Sigmoid colon (tissue), 7 donors: Measurements from ENCODE around the gene UGT3A1. TPM values are rescaled to one million over a fixed set of nuclear protein-coding genes. Genes with fewer than 3 reads are reported as not detected.

Experiments
- DNase-seq: peaks from one replicate; pipeline ENCODE4 v3.0.0-alpha.2; 2019
- H3K27ac ChIP-seq, 4 donors: fragments of 200-600 bp; sonication (generic); one replicate each; pipeline ENCODE4 v1.5.1; 2016 to 2019; ENCODE audit warnings: mild to moderate bottlenecking in 1 of 4
- H3K27me3 ChIP-seq, 3 donors: fragments of 200-600 bp; sonication (generic); one replicate each; pipeline ENCODE4 v1.5.1; 2019; ENCODE audit warnings: mild to moderate bottlenecking in 1 of 3
- H3K36me3 ChIP-seq, 4 donors: fragments of 200-600 bp; sonication (generic); one replicate each; pipeline ENCODE4 v1.5.1; 2016 to 2019
- H3K4me1 ChIP-seq, 4 donors: fragments of 200-600 bp; sonication (generic); one replicate each; pipeline ENCODE4 v1.5.1; 2017 to 2019
- H3K4me3 ChIP-seq, 4 donors: fragments of 200-600 bp; sonication (generic); one replicate each; pipeline ENCODE4 v1.5.1; 2017 to 2019; ENCODE audit warnings: mild to moderate bottlenecking in 2 of 4, moderate library complexity in 1 of 4
- H3K9me3 ChIP-seq, 4 donors: fragments of 200-600 bp in 3 of 4; sonication (generic) in 3 of 4; one replicate each; pipeline versions ENCODE4 v1.5.1 to v1.6.1; 2013 to 2019
- CTCF ChIP-seq, 4 experiments: fragments of 450-650 bp in 3 of 4; fragments of 200-600 bp in 1 of 4; IDR thresholded peaks; one replicate each; pipeline ENCODE4 v1.5.1; 2016 to 2019; ENCODE audit warnings: antibody characterized with exemption in 4 of 4, mild to moderate bottlenecking in 3 of 4, moderate library complexity in 2 of 4
- EP300 ChIP-seq, 4 donors: sonication (generic); formaldehyde crosslinking; IDR thresholded peaks; one replicate each; pipeline ENCODE4 v1.6.1; 2017; ENCODE audit warnings: antibody characterized with exemption in 4 of 4
- POLR2A ChIP-seq, 2 donors: fragments of 450-650 bp; IDR thresholded peaks; one replicate each; pipeline ENCODE4 v1.6.1; 2016; ENCODE audit warnings: antibody characterized with exemption in 2 of 2, mild to moderate bottlenecking in 2 of 2, moderate library complexity in 2 of 2
- POLR2AphosphoS5 ChIP-seq, 4 donors: sonication (generic); formaldehyde crosslinking; IDR thresholded peaks; one replicate each; pipeline ENCODE4 v1.6.1; 2017; ENCODE audit warnings: antibody characterized with exemption in 4 of 4
- WGBS, 2 donors: extraction: QIAGEN DNeasy Blood & Tissue Kit; methylation state at CpG; one replicate each; pipeline ENCODE4 v1.1.7; 2013; 5-methylcytosine and 5-hydroxymethylcytosine counted together
- intact Hi-C: fragments of 100-400 bp; cut with DNase I; formaldehyde crosslinking; loops from one replicate; pipeline ENCODE4 v1.15.1; 2023
- polyA plus RNA-seq, 3 donors: library from polyadenylated mRNA; stranded (reverse); fragments of 200-250 nt; gene quantifications; one replicate each; pipeline ENCODE4 v1.2.3, GENCODE V29; 2013
- total RNA-seq, 4 donors: library from RNA; depleted of rRNA; stranded (reverse); fragments of >200 nt; gene quantifications; one replicate each; pipeline ENCODE4 v1.1.0, GENCODE V29; 2016
- donor health status: healthy with polysubstance abuse.
- donor health status: Bipolar disorder and iron deficiency.
- donor health status: healthy.

UGT3A1 gene
- total and polyA plus RNA-seq, 7 donors: not detected

- no peaks in the 10 kb centered on the region for H3K36me3 ChIP-seq
- intact Hi-C loops: no loop called here
- no peak for DNase-seq
- no peak overlapping the region for H3K4me3 ChIP-seq
- no peak overlapping the region for H3K27ac ChIP-seq
- peaks cover 0 to 7% (median 1%) of the 10 kb centered on the region in 4 donors for H3K4me1 ChIP-seq
- peaks cover 0 to 28% (median 0%) of the 10 kb centered on the region in 3 donors for H3K27me3 ChIP-seq
- WGBS, 2 donors: 58 to 67% methylated on average over 5 of the region's 5 CpGs
- H3K9me3 ChIP-seq: no peaks in the 10 kb centered on the region
- TF ChIP-seq EP300 (IDR thresholded peaks at IDR 0.05): no peak
- no peak for TF ChIP-seq POLR2A (IDR thresholded peaks at IDR 0.05)
- TF ChIP-seq POLR2AphosphoS5 (IDR thresholded peaks at IDR 0.05): no peak
- TF ChIP-seq CTCF (IDR thresholded peaks at IDR 0.05): no peak
Measured at GRCh38 chr5:35921930-35922329, 69.3 kb downstream of the UGT3A1 start.

GRCh38 chr5:35920890-35921289, 70.3 kb downstream of the UGT3A1 start:
- no peak for TF ChIP-seq CTCF (IDR thresholded peaks at IDR 0.05)
- no peak for TF ChIP-seq POLR2A (IDR thresholded peaks at IDR 0.05)
- TF ChIP-seq POLR2AphosphoS5 (IDR thresholded peaks at IDR 0.05): no peak
- no peak for TF ChIP-seq EP300 (IDR thresholded peaks at IDR 0.05)
- 77 to 79% methylated on average over 11 of the region's 11 CpGs for WGBS, 2 donors
- Histone ChIP-seq H3K9me3 (no peaks in the 10 kb centered on the region), H3K4me3 (no peak overlapping the region), H3K4me1 (peaks cover 0 to 7% (median 0%) of the 10 kb centered on the region in 4 donors), H3K36me3 (no peaks in the 10 kb centered on the region), H3K27me3 (peaks cover 0 to 28% (median 0%) of the 10 kb centered on the region in 3 donors), H3K27ac (no peak overlapping the region)
- DNase-seq: no peak
- intact Hi-C loops: no loop called here

GRCh38 chr5:35919191-35919590, 72.0 kb downstream of the UGT3A1 start:
- H3K4me3 ChIP-seq: no peak overlapping the region
- DNase-seq: no peak
- 65 to 69% methylated on average over 4 of the region's 4 CpGs for WGBS, 2 donors
- peaks cover 0 to 14% (median 0%) of the 10 kb centered on the region in 3 donors for H3K27me3 ChIP-seq
- TF ChIP-seq CTCF (IDR thresholded peaks at IDR 0.05) (no peak), POLR2AphosphoS5 (IDR thresholded peaks at IDR 0.05) (no peak), EP300 (IDR thresholded peaks at IDR 0.05) (no peak), POLR2A (IDR thresholded peaks at IDR 0.05) (no peak)
- intact Hi-C loops: no loop called here
- H3K27ac ChIP-seq: no peak overlapping the region
- H3K9me3 ChIP-seq: no peaks in the 10 kb centered on the region
- no peaks in the 10 kb centered on the region for H3K4me1 ChIP-seq
- no peaks in the 10 kb centered on the region for H3K36me3 ChIP-seq

- Histone ChIP-seq H3K9me3 (no peaks in the 10 kb centered on the region), H3K27ac (no peak overlapping the region), H3K27me3 (no peaks in the 10 kb centered on the region), H3K4me3 (no peak overlapping the region), H3K36me3 (no peaks in the 10 kb centered on the region), H3K4me1 (no peaks in the 10 kb centered on the region)
- DNase-seq: no peak
- no peak for TF ChIP-seq EP300 (IDR thresholded peaks at IDR 0.05)
- TF ChIP-seq POLR2AphosphoS5 (IDR thresholded peaks at IDR 0.05): no peak
- no peak for TF ChIP-seq POLR2A (IDR thresholded peaks at IDR 0.05)
- no peak for TF ChIP-seq CTCF (IDR thresholded peaks at IDR 0.05)
- intact Hi-C loops: no loop called here
Measured at GRCh38 chr5:35908814-35909213, 82.4 kb downstream of the UGT3A1 start.

GRCh38 chr5:35908228-35908627, 83.0 kb downstream of the UGT3A1 start:
- H3K9me3 ChIP-seq: no peaks in the 10 kb centered on the region
- no peaks in the 10 kb centered on the region for H3K4me1 ChIP-seq
- DNase-seq: no peak
- H3K4me3 ChIP-seq: no peak overlapping the region
- TF ChIP-seq POLR2A (IDR thresholded peaks at IDR 0.05) (no peak), CTCF (IDR thresholded peaks at IDR 0.05) (no peak), POLR2AphosphoS5 (IDR thresholded peaks at IDR 0.05) (no peak), EP300 (IDR thresholded peaks at IDR 0.05) (no peak)
- 35 to 53% methylated on average over 1 of the region's 1 CpG for WGBS, 2 donors
- no peak overlapping the region for H3K27ac ChIP-seq
- no peaks in the 10 kb centered on the region for H3K36me3 ChIP-seq
- intact Hi-C loops: no loop called here
- H3K27me3 ChIP-seq: no peaks in the 10 kb centered on the region
